ENCODE data around the gene SCUBE1. TPM values are rescaled to one million over a fixed set of nuclear protein-coding genes. Genes with fewer than 3 reads are reported as not detected.

Gene SCUBE1
- total RNA-seq, 1 donor from 2014 or later, result 2.9 TPM

DNA sequence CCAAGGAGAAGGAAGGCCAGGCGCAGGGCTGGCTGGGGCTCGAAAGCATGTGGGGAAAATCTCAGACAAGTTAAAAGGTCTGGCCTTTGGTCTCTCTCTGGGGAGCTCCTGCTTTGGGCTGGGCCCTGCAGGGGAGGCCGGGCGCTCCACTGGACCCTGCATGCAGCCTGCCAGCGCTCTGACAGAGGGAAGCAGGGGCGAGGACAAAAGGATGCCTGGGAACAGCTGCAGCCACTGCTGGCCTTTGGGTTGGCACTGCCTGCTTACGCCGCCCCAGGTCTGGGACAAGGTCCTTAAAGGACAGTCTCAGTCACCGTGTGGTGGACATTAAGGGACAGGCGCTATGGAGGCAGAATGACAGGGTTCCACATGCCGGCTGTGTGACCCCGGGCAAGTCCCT, 99.8 kb downstream of the SCUBE1 start:
- ATAC-seq, result no peak
- DNase-seq (ENCODE audit: low spot score), result no peak

DNA sequence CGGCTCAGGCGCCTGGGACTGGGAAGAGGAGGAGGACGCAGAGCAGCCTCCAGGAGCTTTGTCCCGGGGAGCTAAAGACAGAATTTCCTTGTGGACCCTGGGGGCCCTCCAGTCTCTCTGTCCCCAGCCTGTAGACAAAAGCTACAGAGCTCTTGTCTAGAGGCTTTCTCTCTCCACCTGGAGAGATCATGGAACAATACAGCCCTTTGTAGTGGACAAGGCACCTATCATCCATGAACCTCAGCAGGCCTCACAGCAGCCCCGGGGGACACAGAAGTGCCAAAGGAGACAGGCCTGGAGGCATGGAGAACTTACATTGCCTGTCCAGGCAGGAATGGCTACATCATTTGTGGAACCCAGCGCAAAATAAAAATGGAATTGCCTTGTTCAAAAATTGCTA, 100.5 kb downstream of the SCUBE1 start:
- DNase-seq (ENCODE audit: low spot score) (no peak), ATAC-seq (no peak)

DNA sequence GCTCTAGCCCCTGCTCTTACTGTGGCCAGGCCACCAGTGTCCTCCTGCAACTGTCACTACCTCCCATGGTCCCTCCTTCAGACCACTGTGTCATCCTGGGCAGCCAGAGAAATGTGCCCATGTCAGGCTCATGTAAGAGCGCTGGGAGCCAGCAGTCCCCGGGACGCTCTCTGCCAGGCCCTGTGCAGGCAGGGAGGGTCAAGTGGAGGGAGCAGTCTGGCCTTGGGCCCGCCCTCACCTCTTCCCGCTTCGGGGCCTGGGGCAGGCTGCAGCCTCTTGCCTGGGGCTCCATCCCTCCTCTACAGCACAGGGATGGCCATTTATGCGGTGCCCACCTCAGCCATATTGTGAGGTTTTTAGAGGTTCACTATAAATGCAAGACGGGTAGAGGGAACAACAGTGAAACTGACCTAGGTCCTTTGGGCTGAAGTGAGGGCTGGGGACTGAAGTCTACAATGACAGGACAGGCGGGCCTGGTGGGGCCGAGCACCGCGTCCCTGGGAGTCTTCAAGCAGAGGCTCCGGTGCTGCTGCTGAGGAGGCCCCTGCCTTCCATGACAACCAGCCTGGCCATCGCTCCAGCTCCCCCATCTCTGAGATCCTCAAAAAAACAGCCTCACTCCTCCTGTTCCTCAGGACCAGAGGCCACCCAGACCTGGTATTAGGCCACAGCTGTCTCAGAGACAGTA, 101.3 kb downstream of the SCUBE1 start:
- no peak for DNase-seq (ENCODE audit: low spot score)
- ATAC-seq, result no peak

DNA sequence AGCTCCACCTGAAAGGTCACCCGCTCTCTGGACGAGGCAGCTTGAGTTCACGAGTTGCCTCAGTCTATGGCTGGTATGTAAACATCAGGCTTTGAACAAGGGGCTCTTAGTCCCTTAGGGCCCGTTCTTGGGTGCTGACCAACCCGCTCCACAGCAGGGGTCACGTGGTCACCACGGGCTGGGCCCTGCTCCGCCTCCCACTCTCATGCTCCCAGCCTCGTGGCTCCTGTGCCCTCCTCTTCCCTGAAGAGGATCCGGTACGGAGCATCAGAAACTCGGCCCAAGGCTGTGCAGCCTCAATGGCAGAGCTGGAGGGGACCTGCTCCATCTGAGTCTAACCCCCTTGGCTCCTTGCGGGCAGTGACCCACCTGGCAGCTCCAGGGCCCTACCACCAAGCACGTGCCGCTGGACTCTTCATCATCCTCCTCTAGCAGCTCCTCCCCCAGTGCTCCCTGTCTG, 102.0 kb downstream of the SCUBE1 start:
- DNase-seq (ENCODE audit: low spot score), result no peak
- ATAC-seq, result no peak

DNA sequence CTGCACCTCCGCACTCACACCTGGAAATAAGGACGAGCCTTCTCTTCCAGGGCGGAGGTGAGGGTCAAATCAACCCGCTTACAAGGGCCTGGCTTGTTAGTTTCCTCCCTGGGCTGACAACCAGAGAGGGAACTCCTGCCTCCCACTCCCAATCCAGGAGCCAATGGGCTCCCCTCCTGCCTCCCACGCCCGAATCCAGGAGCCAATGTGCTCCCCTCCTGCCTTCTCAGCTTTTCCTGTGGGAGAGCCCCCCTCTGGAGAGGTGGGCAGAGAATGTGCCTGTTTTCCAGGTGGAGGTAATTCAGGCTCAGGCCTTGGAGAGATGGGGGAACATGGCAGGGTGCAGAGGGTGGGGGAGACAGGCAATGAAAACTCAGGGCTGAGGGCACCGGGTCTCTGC, 102.6 kb downstream of the SCUBE1 start:
- DNase-seq (ENCODE audit: low spot score) (no peak), ATAC-seq (no peak)

DNA sequence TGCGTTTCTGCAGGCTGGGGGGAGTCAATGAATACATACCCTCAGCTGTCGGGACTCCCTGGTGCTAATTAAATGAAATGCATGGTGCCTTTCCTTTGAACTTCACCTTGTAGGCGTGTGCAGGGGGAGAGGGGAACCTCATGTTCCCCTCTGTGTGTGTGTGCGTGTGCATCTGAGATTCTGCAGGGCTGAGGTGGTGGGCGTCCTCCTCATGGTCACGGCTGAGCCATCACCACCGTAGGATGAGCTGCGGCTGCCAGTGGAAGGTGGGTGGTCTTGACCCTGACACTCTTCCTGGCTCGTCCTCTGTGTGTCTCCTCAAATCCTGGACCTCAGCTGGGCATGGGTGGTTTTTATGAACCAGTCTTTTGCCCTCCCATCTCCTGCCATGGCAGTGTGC, 103.2 kb downstream of the SCUBE1 start:
- DNase-seq (ENCODE audit: low spot score), result no peak
- ATAC-seq, result no peak

DNA sequence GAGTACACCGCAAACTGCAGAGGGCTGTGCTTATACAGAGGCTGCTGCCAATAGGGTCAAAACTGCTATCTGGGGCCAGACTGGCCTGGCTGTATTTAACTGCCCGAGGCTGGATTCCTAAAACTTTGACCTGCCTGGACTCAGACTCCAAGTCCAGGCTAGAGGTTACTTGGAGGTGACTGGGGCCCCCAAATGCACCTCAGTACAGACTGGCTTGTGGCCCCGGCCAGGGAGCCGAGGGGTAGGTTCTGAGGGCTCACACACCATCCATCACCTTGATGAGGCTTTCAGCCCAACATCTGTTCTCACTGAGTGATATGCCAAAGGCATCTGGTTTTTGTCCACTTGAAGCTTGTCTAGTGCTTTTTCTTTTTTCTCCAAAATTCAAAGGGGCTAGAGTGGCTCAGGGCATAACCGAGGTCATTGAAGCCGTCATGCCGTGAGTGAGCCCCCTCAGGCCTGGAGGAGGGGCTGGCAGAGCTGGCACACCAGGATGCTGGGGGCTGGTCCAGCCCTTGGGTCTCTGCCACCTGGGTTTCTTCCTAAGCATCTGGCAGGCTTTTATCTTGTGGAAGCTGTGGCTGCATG, 103.9 kb downstream of the SCUBE1 start:
- peak; percentile 65 for DNase-seq (ENCODE audit: low spot score)
- ATAC-seq, result peak; percentile 9

DNA sequence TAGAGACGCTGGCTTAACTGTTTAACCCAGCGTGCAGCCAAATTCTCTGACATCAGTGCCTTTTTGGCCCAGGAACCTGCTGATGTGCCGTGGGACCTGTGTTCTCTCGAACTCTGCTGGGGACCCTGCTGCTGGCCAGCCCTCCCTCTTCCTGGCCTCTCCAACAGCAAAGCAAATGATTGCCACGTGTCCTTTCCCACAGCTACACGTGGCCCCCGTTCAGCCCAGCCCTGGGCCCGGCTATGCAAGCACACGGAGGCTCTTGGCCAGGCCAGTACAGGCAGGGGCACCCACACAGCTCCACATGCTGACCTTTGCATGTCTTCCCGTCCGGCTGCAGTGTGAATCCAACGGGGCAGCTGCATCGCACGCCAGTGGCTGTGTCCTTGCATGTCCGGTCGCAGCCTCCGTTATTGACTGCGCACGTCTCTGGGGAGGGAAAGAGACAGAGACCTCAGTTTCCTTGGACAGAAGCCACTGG, 104.6 kb downstream of the SCUBE1 start:
- DNase-seq (ENCODE audit: low spot score), result peak; percentile 97
- ATAC-seq, result peak; percentile 61

DNA sequence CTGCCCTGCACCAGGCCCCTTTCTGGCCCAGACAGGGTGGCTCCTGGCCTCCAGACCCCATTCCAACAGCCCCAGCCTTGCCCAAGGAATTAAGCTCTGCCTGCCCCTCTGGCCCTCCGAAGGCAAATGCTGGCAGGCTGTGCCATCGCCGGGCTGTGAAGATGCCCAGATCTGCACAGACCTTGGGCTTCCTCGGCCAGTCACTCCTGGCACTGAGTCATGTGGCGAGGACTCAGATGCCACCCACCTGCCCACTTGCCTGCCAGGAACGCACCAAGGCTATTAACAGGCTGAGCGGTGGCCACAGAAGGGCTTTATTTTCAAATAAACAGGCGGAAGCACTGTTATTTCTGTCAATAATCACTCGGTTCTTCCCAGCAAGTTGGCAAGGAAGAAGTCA, 105.9 kb downstream of the SCUBE1 start:
- peak; percentile 10 for ATAC-seq
- DNase-seq (ENCODE audit: low spot score), result peak; percentile 81

DNA sequence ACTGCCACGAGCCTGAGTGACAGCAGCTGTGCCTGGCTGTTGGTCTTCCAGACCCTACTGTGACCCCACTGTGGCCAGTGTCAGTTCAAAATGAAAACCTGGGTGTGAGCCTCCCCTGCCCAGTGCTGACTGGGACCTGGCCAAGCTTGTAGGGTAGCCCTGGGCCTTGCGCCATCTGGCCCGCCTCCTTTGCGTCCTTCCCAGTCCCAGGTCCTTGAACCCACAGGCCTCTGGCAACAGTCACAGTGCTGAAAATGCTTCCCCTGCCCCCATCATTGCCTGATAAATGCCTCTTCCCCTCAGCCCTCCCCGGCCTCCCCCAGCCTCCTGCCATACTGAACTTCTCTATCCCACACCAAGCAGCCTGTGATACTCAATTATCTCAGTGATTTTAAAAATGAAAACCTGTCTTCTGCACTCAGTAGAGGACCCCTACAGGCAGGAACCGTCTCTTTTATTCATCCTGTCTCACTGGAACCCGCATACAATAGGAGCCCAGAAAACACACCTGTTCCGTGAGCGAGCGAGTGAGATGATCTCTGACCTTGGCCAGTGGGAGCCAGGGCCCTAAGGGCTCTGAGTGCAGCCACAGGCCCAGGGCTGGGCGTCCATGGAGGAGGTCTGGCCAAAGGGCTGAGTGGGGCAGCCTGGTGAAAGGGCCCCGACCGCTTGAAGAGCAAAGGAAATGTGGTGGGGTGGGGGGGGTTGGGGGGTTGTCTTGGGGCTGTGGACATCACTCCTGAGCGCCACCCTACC, 106.6 kb downstream of the SCUBE1 start:
- DNase-seq (ENCODE audit: low spot score) (peak; percentile 98), ATAC-seq (peak; percentile 51)

DNA sequence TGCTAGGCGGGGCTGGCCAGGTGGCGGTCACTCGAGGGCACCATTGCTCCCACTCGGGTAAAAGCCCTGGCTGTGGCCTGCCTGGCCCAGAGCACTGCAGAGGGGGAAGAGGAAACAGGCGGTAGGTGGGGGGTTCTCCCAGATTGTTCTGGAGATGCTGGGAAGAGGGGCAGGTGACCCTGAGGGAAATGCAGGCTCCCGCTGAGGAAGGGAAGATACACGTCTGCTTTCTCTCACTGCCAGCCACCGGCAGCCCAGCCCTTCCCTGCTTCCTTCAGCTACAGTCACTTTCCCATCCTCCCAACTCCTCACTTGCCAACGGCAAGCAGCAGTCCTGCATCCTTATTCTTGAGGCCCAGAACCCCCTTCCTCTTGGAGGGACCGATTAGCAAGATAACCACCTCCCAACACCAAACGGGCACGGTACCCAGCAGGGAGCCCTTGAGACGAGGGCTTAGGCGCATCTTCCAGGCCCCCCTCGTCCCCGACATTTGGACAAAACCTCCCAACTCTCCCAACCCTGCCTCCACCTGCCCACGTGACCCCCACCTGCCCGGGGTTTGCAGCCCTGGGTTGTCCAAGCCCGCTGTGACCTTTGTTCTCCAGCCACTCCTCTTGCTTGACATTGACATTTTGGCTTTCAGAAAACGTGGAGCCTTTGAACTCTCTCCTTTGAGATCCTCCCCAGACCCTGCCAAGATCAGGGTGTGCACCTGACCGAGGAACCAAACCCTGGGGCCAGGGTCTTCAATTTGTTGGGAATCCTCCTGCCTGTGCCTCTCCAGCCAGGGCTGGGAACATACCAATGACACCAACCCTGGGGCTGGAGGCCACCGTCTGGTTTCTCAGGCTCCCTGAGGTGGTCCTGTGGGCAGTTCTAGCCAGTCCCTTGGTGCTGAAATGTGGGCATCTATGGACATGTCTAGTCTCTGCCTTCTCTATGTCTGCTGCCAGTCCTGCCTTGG, 107.4 kb downstream of the SCUBE1 start:
- ATAC-seq (peak; percentile 3), DNase-seq (ENCODE audit: low spot score) (peak; percentile 84)

DNA sequence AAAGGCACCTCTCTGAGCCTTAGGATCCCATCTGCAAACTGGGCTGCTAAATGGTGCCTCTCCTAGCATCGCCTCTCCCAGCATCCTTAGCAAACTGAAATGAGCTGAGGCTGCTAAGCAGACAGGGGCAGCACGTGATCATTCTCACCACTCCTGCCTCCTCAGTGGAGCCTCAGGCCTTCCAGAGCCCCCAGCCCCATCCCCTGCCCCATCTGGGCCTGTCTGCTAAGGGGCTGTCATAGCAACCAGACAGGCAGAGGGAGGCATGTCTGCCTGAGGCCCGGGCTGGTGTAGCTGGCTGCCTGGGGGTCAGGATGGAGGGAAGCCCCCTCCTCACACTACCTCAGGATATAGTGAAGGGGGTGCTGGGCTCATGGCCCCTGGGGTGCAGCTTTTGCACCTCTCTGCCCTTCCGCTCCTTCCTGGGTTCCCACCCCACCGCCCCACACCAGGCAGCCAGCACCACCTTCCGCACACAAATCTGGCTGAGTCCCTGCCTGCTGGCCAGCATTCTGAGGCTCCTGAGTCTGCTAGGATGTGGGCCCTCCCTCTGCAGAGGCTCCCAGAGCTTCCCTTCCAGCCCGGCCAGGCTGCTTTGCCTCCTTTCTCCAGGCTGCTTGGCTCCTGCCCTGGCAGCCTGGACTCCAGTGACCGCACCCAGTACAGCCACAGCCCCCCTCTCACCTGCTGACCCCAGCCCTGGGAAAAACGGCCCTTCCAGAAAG, 108.7 kb downstream of the SCUBE1 start:
- no peak for DNase-seq (ENCODE audit: low spot score)
- no peak for ATAC-seq

DNA sequence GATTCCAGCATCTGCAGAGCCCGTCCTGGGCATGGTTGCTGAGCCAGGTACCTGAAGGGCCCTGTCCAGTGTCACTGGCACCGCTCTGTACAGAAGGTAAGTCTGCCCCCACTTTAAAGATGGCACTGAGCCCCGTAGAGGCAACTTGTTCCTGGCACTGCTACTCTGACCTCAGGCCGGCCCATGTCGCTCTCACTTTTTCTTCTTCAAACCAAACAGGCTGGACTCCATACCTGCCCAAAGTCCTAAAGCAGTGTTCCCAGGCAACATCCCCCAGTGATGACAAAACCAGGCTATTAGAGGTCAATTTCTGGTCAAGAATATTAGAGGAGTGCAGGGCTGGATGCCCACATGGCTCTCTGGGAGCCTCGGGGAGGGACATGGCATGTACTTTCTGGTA, 109.6 kb downstream of the SCUBE1 start:
- ATAC-seq (peak; percentile 50), DNase-seq (ENCODE audit: low spot score) (peak; percentile 93)

DNA sequence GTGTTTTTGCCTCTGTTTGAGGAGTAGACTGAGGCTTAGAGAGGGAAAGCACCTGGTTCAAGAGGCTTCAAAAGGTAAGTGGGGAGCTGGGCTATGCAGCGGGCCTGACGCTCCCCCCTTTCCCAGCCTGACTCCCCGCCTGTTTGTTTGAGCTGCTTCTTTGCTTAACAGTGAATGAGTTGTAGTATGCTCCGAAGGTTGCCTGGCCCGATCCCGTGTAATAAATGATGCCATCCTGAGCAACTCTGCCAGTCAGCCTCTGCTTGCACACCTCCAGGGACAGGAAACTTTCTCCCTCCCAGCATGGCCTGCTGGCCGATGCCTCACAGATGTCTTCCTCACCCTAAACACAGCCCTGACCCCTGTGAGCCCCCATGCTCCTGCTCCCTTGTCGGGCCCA, 110.7 kb downstream of the SCUBE1 start:
- ATAC-seq, result peak; percentile 15
- DNase-seq (ENCODE audit: low spot score), result peak; percentile 67

DNA sequence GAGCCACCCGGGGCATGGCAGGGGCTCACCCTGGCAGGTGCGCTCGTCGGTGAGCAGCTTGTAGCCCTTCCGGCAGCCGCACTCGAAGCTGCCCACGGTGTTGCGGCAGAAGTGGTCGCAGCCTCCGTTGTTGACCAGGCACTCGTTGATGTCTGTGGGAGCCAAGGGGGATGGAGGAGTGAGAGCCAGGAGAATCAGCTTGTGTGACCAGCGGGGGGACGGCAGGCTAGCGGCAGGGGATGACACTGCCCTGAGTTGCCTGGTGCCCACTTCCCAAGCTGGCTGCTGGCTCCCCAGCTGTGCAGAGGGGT, 111.5 kb downstream of the SCUBE1 start:
- DNase-seq (ENCODE audit: low spot score) (no peak), ATAC-seq (no peak)

DNA sequence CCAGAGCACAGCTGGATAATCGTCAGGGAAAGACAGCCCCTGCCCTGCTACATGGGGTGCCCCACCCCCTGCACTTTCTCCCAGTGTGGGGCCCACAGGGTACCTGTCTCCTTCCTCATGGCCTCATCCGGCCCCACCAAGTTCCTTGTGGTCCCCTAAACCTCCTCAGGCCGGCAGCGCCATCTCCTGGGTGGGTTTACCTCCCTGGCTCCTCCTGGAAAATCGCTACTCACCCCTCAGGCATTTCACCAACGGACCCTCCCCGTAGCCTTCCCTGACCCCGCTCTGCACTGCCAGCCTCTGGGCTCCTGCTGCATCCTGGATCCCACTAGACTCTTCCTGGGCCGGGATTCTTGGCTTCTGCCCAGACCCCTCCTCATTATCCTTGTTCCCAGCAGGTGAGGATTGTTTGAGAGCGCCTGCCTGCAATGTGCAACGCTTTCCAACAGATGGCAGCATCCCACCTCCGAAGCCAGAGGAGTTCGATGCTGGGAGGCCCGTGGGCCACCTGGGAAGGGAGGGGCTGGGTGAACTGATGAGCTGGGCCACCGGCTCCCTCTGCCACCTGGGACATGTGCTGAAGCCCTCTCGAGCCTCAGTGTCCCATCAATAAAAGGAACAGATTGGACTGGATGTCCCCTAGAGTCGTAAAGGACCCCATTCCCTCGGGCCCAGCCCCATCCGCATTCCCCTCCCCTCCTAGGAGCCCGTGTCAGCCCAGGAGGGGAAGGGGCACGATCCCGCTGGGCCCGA, 112.0 kb downstream of the SCUBE1 start:
- ATAC-seq, result peak; percentile 49
- DNase-seq (ENCODE audit: low spot score), result peak; percentile 77

DNA sequence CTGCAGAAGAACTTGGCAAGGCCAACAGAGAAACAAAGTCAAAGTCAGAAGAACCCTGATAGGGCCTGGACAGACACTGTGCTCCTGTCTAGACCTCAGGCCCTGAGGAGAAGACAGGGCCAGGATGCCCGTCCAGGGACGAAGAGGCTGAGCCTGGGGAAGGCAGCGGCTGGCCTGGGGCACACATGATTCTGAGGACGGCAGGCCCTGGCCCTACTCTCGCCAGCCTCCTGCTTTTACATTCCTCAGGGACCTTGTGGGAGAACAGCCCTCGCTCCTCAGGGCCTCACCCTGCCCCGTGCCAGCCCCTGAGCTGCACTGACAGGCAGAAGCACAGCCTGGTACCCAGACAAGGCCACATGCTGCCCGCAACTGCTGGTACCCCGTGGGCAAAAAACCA, 112.6 kb downstream of the SCUBE1 start:
- DNase-seq (ENCODE audit: low spot score) (no peak), ATAC-seq (no peak)

DNA sequence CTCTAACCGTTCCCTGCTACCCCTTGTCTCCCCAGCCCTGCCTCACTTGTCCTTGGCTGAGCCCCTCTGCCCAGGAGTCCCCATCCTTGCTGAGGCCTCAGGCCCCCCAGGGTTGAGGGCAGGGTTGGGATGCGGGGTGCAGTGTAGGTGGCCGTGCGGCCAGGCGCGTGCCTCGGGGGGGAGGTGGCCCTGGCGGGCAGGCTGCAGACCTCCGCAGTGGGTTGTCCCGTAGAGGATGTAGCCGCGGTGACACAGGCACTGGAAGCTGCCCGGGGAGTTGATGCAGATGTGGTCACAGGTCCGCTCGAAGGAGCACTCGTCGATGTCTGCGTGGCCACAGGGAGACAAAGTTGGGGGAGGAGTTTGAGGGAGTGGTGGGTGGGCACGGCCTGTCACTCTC, 114.3 kb downstream of the SCUBE1 start:
- DNase-seq (ENCODE audit: low spot score) (no peak), ATAC-seq (no peak)

DNA sequence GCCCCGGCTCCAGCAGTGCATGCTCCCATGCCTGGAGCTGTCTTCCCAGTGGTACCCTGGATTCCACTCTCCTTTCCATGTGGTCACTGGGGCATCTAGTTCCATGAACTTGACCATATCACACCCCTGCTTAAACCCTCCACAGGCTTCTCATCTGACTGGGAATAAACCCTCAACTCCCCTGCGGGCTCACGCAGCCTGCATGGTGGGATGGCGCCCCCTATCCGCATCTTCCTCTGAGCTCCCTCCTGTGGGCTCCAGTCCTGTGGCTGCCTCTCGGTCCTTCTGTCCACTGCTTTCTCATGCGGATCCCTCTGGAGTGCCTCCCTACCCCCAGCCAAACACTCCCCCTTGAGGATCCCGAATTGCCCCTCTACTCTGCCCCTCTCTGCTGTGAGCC, 114.8 kb downstream of the SCUBE1 start:
- DNase-seq (ENCODE audit: low spot score), result no peak

DNA sequence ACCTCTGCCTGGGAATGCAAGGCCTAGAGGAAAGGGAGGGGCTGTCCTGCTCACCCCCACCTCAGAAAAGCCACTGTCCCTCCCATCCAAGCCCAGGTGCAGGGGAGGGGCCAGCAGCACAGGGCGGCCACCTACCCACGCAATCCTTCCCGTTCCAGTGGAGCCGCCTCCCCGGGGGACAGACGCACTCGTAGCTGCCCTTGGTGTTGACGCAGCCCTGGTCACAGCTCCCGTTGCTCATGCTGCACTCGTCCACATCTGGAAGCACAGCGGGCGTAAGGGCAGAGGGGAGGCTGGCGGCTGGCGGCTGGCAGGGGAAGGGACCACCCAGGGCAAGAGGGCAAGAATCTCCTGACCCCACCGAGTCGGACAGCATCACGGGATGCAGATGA, 115.9 kb downstream of the SCUBE1 start:
- DNase-seq (ENCODE audit: low spot score), result no peak
- no peak for ATAC-seq

More for the DNA sequence above, 114.8 kb downstream of the SCUBE1 start:
- ATAC-seq, result no peak
